Natural killer cell (primary cell): ENCODE data around the gene BCAS2. TPM values are rescaled to one million over a fixed set of nuclear protein-coding genes. Genes with fewer than 3 reads are reported as not detected.

ENCODE experiments used
- ATAC-seq, 3 donors: fragments of 150-1000 bp in 2 of 3; fragments of 200-7000 bp in 1 of 3; cut with Tn5 transposase; 1 replicate in 1 of 3; 2 replicates in 2 of 3; pipeline ENCODE4 v1.10.0; 2021; ENCODE audit warnings: mild to moderate bottlenecking in 2 of 3, moderate library complexity in 2 of 3
- DNase-seq, 2 donors: peaks; one replicate each; pipeline versions ENCODE4 v3.0.0 to v3.0.0-alpha.2; 2013 to 2021; ENCODE audit warnings: mixed read lengths in 1 of 2
- H3K27ac ChIP-seq: one replicate; pipeline ENCODE4 v1.5.1; 2013; ENCODE audit warnings: mild to moderate bottlenecking, low read length
- H3K27me3 ChIP-seq: one replicate; pipeline ENCODE4 v1.6.1; 2013; ENCODE audit warnings: low read length; ENCODE audit not compliant: control insufficient read depth, insufficient read depth
- H3K36me3 ChIP-seq: one replicate; pipeline ENCODE4 v1.6.1; 2013; ENCODE audit warnings: low read length; ENCODE audit not compliant: control insufficient read depth, insufficient read depth
- H3K4me1 ChIP-seq: one replicate; pipeline ENCODE4 v1.6.1; 2013; ENCODE audit warnings: low read length; ENCODE audit not compliant: control insufficient read depth, insufficient read depth
- H3K4me3 ChIP-seq: one replicate; pipeline ENCODE4 v1.5.1; 2013; ENCODE audit warnings: low read length
- H3K9me3 ChIP-seq: one replicate; pipeline ENCODE4 v1.6.1; 2013; ENCODE audit warnings: low read length; ENCODE audit not compliant: control insufficient read depth, insufficient read depth
- H3K27ac Mint-ChIP-seq, 2 donors: one replicate each; pipeline ENCODE4 v1.8.0; 2022; ENCODE audit warnings: mild to moderate bottlenecking in 2 of 2, mixed read lengths in 2 of 2, moderate library complexity in 1 of 2
- H3K27me3 Mint-ChIP-seq, 2 donors: one replicate each; pipeline ENCODE4 v1.8.0; 2022; ENCODE audit warnings: low read depth in 2 of 2, mixed read lengths in 2 of 2
- H3K36me3 Mint-ChIP-seq: one replicate; pipeline ENCODE4 v1.8.0; 2022; ENCODE audit warnings: mixed read lengths
- H3K4me1 Mint-ChIP-seq, 2 donors: one replicate each; pipeline ENCODE4 v1.8.0; 2022; ENCODE audit warnings: mixed read lengths in 2 of 2
- H3K4me3 Mint-ChIP-seq: one replicate; pipeline ENCODE4 v1.8.0; 2022; ENCODE audit warnings: mild to moderate bottlenecking, moderate library complexity, mixed read lengths
- H3K9me3 Mint-ChIP-seq, 2 donors: one replicate each; pipeline ENCODE4 v1.8.0; 2022; ENCODE audit warnings: mixed read lengths in 2 of 2
- WGBS: methylation state at CpG from one replicate; pipeline ENCODE4 v1.1.7; 2013; ENCODE audit warnings: missing lambda C conversion rate; ENCODE audit not compliant: insufficient coverage; 5-methylcytosine and 5-hydroxymethylcytosine counted together
- intact Hi-C: fragments of 100-400 bp; cut with micrococcal nuclease; formaldehyde crosslinking; loops from one replicate; pipeline ENCODE4 v1.14.2; 2022
- total RNA-seq, 4 donors: library from RNA; stranded (reverse); fragments of 120-200 nt in 1 of 4; gene quantifications; one replicate each; pipeline versions ENCODE4 v1.2.3 to v1.2.4, GENCODE V29; 2013 to 2022
- TF ChIP-seq, protein P1 (sequence below): fragments of 200-600 bp; IDR thresholded peaks from one replicate; pipeline ENCODE4 v1.8.0; 2022; ENCODE audit warnings: antibody characterized with exemption

Gene BCAS2
- total RNA-seq: 10 to 100 TPM; 45.5 to 76.7 (median 62.0) TPM
- 53.7 TPM for total RNA-seq (2013)

DNA sequence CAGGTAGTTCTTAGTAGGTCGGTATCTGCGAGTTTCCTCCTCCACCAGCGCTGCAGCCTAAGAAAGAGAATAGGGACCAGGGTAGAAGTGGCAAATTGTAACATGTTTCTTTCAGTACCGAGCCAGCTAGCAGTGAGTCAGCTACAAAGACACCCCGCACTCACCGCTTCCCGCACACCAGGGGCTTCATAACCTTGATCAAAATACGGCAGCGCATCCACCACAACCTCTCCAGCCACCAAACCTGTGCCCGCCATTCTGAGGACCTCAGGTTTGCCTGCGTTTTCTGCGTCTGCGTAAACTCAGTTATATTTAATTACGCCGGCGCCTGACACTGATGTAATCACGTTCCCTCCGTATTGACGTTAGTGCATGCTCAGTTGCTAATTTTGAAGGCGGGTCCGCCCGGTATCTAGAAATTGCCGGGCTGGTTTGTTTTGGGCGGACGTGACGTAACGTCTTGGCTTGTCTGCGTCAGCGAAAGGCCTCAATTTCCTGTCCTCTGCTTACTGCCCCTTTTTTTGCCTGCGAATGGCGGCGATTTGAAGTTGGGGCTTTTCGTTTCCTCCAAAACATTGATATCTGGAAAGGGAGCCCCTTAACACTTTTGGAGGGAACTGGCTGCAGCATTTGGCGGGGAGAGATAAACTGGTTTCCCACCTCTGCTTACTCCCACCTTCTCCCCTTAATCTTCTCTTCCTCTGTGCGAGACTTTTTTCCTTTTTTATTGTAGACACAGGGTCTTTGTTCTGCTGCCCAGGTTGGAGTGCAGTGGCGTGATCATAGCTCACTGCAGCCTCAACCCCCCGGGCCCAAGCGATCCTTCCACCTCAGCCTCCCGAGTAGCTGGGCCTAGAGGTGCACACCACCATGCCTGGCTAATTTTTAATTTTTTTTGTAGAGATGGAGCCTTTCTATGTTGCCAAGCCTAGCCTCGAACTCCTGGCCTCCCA lies at the start of gene BCAS2:
BCAS2 (minus strand) TSS at position 281 of the 953 bp plus-strand sequence; CDS start at position 257, 24 bp downstream.
- intact Hi-C loops: loop anchor here (1.0 to 5.0 kb wide), 6 partner anchors 70 to 518 kb away; partner anchors contain the start of genes CSDE1, DENND2C, NRAS and TRIM33
- TF ChIP-seq, protein P1, sequence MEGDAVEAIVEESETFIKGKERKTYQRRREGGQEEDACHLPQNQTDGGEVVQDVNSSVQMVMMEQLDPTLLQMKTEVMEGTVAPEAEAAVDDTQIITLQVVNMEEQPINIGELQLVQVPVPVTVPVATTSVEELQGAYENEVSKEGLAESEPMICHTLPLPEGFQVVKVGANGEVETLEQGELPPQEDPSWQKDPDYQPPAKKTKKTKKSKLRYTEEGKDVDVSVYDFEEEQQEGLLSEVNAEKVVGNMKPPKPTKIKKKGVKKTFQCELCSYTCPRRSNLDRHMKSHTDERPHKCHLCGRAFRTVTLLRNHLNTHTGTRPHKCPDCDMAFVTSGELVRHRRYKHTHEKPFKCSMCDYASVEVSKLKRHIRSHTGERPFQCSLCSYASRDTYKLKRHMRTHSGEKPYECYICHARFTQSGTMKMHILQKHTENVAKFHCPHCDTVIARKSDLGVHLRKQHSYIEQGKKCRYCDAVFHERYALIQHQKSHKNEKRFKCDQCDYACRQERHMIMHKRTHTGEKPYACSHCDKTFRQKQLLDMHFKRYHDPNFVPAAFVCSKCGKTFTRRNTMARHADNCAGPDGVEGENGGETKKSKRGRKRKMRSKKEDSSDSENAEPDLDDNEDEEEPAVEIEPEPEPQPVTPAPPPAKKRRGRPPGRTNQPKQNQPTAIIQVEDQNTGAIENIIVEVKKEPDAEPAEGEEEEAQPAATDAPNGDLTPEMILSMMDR: no peak
- Mint-ChIP-seq H3K27me3 (peaks cover 4 to 21% of the 10 kb centered on the region in 2 donors), H3K4me1 (peaks cover 30 to 33% of the 10 kb centered on the region in 2 donors), H3K4me3 (peak within 1 kb of the TSS; percentile 96), H3K36me3 (no peaks in the 10 kb centered on the region), H3K9me3 (no peaks in the 10 kb centered on the region), H3K27ac (peak within 1 kb of the TSS; percentile 98 to 99)
- Histone ChIP-seq H3K36me3 (peaks cover 25% of the 10 kb centered on the region), H3K27me3 (peaks cover 4% of the 10 kb centered on the region), H3K4me1 (peaks cover 8% of the 10 kb centered on the region), H3K4me3 (peak within 1 kb of the TSS; percentile 75), H3K27ac (peak within 1 kb of the TSS; percentile 95), H3K9me3 (peaks cover 7% of the 10 kb centered on the region)
- peak; percentile 93 to 97 (median 95) for ATAC-seq
- DNase-seq: peak; percentile 91 to 99
- 7% methylated on average over 38 of the region's 40 CpGs for WGBS

- DNase-seq: no peak
- no peaks in the 10 kb centered on the region for H3K36me3 ChIP-seq
- Mint-ChIP-seq H3K4me1 (no peaks in the 10 kb centered on the region), H3K36me3 (peaks cover 6% of the 10 kb centered on the region), H3K4me3 (no peak overlapping the region), H3K27ac (no peak overlapping the region), H3K27me3 (peaks cover 26 to 34% of the 10 kb centered on the region in 2 donors), H3K9me3 (no peaks in the 10 kb centered on the region)
- TF ChIP-seq, protein P1: no peak
- H3K4me3 ChIP-seq: no peak overlapping the region
- no peak for ATAC-seq
- no peaks in the 10 kb centered on the region for H3K9me3 ChIP-seq
- intact Hi-C loops: no loop called here
- 80% methylated on average over 2 of the region's 2 CpGs for WGBS
- no peaks in the 10 kb centered on the region for H3K4me1 ChIP-seq
- H3K27ac ChIP-seq: no peak overlapping the region
- H3K27me3 ChIP-seq: peaks cover 4% of the 10 kb centered on the region
Measured at GRCh38 chr1:114627107-114627506, 45.7 kb upstream of the BCAS2 start.

DNA sequence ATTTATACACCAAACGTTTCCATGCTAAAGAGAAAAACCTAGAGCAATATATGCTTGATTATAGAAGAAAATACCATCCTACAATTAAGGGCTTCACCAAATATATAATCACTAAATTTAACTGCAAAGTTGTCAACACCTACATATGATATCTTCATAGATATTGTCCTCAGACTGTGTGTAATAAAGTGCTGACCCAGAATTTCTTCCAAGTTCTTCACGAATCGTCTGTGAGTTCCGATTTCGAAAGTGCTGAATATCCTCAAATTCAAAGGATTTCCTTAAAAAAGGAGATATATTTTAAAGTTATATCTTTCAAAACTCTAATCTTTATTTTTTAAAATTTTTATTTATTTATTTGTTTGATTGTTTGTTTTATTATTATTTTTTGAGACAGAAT lies 41.9 kb upstream of the BCAS2 start:
- Histone ChIP-seq H3K9me3 (no peaks in the 10 kb centered on the region), H3K27ac (no peak overlapping the region), H3K4me1 (no peaks in the 10 kb centered on the region), H3K4me3 (no peak overlapping the region), H3K36me3 (no peaks in the 10 kb centered on the region), H3K27me3 (peaks cover 7% of the 10 kb centered on the region)
- Mint-ChIP-seq H3K27me3 (peaks cover 17 to 27% of the 10 kb centered on the region in 2 donors), H3K27ac (no peak overlapping the region), H3K9me3 (no peaks in the 10 kb centered on the region), H3K4me1 (no peaks in the 10 kb centered on the region), H3K4me3 (no peak overlapping the region), H3K36me3 (no peaks in the 10 kb centered on the region)
- no CpG with 5 or more reads among the region's 5 CpGs for WGBS
- ATAC-seq (no peak), DNase-seq (no peak)
- intact Hi-C loops: no loop called here
- TF ChIP-seq, protein P1: no peak
